COR-L47 (cell line): ENCODE measurements around the gene AGAP1.

ENCODE experiments used
- DNase-seq: peaks from one replicate; lab custom pipeline; 2025; lab: John Stamatoyannopoulos, UW

The AGAP1 gene

GRCh38 chr2:236162882-236163470 lies 669.1 kb downstream of the AGAP1 start:
- DNase-seq, result no peak

DNA sequence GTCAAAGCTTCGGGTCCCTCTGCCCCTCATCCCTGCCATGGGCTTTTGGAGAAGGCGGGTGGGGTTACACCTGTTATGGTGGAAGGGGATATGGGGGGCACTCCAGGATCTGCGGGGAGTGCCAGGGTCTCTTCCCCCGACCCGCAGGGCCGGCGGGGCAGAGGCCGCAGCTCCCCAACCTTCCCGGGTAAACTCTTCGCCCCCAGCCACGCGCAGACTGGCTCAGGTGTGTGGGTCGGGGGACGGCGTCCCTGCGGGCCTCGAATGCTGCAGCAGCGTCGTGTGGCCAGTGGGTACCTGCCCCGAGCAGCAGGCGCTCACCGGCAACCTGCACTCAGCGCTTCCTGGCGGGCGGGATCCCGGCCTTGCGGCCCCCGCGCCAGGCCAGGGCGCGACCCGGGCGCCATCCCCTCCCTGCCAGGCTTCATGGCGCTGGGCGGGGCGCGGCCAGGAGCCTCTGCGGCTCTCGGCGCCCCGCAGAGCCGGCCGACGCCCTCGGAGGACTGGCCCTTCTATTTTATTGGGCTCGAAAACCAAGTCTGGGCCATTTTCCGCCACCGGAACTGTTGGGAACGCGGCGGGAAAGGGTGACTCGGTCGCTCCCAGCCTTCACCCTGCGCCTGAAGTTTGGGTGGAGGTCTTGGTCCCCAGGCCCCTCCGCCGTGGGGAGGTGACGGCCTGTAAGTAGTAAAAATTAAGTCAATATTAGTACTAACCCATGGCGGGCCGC lies 669.8 kb downstream of the AGAP1 start:
- no peak for DNase-seq

DNA sequence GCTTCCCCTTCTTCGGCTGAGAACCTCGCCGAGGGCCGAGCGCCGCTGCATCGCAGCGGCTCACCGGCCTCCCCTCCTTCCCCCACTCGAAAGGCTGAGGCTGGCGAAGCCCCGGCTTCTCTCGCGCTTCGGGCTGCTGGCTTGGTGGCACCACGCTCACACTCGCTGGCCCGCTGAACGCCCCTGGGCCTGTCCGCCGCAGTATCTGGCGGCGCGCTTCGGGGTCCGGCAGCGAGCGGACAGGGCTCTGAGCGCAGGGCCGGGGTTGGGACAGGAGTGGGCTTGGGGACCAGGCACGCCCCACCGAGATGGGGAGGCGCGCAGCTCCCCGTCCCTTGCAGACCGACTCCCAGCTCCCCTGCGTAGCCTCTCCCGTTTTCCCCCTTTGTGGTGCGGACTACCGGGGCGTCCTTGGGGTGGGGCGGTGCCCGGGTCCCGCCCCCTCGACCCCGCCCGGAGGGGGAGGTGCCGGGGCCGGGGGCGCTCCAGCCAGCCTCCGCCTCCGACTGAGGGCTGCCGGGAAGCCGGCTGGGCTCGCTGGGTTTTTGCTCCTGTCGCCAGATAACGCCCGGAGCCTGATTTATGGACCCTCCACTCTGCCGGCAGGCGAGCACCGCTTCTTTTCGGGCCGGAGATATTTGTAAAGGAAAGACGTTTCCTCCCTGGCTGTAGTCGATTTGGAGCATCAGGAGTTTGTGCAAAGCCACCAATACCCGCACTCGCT lies 670.5 kb downstream of the AGAP1 start:
- DNase-seq, result no peak

GRCh38 chr2:236164925-236165841 lies 671.3 kb downstream of the AGAP1 start:
- DNase-seq, result no peak

DNA sequence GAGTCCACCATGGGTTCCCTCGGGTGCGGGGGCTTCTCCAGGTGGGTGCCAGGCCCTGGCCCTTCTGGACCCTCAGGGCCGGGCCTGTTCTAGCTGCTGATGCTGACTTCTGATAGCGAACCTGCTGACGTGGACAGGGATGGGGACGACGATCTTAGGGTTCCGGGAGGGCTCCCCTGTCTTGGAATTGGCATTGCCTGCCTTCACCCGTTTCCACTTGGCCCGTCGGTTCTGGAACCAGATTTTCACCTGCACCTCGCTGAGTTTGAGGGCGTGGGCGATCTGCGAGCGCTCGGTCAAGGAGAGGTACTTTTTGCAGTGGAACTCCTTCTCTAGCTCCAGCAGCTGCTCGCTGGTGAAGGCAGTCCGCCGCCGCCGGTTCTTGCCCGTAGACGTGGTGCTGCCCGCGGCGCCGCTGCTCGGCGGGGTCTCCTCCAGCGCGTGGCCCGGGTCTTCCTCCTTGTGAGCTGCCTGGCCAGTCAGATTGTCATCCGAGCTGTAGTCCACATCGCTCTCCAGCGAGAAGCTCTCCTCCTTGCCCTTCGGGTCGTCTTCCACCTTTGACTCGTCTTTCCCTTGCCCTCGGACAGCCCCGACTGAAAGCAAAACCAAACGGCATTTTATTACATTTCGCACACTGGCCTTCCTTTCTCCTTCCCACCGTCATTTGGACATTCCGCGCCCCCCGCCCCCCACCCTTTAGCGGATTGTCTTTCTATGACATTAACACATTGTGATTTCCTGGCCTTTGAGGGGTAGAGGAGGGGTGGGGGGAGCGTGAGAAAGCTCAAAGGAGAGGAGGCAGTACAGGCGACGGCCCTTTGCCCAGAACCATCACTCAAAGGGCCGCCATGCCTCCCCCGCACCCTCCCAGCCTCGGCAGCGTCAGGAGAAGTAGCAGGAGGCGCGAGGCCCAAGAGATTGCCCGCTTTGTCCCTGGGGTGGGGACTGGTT lies 672.3 kb downstream of the AGAP1 start:
- no peak for DNase-seq

GRCh38 chr2:236166796-236167296 lies 673.0 kb downstream of the AGAP1 start:
- DNase-seq, result no peak

DNA sequence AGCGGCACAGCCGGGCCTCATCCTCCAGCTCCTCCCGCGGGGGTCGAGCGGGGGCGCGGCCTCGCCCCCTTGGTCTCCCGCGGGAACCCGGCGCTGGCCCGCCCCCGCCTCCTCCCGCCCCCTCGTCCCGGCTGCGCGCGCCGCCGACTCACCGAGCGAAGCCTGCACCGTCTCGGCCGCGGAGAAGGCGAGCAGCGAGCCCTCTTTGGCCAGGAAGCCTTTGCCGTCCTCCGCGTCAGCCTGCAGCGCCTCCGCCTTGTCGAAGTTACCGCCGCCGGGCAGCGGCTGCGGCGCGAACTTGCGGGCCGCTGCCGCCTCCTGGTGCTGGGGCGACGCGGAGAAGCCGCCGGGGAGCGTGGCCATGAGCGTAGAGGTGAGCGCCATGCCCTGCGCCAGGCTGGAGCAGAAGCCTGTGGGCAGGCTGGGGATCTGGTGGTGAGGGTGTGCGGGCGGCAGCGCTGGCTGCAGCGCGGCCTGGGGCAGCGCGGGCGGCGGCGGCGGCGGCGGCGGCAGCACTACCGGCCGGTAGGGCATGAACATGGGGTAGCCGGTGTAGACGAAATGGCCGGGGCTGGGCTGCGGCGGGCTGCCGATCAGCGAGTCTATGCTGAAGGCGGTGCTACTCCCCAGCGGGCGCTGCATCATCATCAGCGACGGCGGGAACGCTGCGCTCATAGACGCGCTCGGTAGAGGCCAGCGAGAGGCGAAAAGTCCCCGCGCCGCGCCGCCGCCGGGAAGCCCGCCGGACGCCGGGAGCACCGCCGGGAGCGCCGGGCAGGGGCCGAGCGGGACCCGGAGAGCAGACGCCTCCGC lies 673.7 kb downstream of the AGAP1 start:
- DNase-seq, result peak; percentile 27

DNA sequence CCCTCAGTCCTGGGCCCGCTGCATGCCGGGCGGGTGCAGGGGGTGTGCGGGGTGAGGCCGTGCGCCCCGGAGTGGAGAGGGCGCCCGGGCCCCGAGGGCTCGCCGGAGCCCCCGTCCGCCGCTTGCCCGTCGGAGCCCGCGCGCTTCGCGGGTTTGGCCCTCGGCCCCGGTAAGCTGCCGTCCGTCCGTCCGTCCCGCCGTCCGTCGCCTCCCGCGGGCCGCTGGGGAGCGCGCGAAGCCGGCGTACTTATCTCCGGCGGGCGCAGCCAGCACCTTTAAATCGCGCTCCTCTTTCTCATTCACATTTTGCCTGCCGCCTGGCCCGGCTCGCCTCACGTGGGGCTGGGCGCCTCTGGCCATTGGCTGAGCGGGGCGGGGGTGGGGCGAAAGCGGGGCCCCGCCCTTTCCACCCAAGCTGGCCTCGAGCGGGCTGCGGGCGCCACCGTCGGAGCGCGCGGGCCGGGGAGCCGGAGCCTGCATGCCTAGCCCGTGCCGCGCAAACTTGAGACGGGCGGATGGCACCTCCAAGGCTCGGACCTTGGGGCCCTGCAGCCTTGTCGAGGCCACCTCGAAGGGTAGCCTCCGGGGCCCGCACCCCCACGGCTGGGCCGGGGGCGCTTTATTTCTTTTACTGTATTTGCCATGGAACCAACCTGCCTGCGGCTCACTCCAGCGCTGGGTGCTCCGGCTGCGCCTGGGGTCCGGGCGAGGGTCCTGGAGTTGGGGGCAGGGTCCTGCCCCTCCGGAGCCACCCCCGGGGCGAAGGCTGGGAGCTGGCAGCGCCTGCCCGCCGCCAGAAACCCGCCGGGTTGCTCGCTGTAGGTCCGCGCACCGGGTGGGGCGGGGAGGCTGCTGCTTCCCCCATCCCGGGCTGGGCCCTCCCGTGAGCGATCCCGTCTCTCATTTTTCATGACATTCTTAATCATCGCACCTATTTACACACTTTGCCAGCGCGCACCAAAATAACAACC lies 674.6 kb downstream of the AGAP1 start, which contains the start of gene GBX2:
GBX2 (minus strand) TSS at position 277 of the 971 bp plus-strand sequence. CDS start 415 bp downstream, outside the sequence.
- no peak for DNase-seq

DNA sequence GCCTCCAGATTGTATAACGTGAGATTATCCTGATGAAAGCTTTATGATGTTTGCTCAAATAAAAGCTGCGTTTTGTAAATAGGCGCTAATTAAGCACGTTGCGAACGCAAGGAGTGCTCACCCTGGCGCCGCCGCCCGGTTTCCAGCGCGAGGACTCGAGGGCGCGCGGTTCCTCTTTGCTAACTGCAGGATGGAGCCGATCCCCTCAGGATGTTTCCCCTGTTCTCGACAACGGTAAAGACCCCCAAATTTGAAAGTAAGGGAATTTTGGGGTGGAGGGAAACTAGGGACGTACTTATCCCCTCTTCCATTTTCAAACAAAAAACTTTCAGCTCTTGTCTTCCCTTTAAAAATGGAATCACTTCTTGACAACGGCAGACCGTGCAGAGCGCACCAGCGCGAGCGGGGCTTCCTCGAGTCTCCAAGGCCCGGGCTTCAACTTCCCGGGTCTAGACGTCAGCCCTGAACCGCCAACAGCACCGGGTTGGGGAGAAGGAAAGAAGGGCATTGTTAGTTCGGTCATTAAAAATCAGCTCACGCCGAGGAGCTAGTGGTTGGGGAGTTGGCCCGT lies 675.4 kb downstream of the AGAP1 start:
- DNase-seq, result no peak

DNA sequence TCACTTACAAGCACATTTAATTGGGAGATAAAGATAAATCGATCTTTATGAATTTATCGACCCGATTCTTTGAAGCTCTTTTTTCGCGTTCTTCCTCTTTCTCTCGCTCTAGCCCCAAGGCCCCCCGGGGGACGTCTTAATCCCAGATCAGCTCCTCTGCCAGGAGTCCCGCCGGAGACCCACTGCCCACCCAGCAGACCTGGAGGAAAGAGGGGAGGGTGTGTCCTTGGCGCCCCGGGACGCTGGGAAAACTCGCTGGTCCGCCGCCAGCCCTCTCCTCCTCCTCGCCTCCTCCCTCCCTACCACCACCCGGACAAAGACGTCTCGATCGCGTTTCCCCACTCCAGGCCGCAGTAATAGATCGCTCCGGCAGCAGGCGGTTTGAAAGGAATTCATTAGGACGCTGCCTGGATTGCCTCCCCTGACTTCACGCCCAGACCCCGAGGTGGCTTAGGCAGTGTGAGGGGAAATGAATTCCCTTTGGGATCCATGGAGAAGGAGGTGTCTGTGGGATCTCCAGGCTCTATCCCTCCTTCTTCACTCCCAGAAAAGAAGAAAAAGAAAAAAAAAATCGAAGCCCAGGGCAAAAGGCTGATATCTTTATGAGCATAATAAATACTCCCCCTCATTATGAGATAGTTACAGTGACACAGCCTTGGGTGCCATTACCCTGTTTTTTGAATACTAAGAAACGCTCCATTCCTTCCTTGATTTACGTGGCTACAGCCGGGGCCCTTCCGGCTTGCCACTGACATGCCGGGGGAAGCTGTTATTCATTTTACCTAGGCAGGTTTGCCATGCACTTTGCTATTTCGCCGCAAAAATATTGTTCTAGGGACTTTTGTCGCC lies 676.1 kb downstream of the AGAP1 start:
- no peak for DNase-seq

DNA sequence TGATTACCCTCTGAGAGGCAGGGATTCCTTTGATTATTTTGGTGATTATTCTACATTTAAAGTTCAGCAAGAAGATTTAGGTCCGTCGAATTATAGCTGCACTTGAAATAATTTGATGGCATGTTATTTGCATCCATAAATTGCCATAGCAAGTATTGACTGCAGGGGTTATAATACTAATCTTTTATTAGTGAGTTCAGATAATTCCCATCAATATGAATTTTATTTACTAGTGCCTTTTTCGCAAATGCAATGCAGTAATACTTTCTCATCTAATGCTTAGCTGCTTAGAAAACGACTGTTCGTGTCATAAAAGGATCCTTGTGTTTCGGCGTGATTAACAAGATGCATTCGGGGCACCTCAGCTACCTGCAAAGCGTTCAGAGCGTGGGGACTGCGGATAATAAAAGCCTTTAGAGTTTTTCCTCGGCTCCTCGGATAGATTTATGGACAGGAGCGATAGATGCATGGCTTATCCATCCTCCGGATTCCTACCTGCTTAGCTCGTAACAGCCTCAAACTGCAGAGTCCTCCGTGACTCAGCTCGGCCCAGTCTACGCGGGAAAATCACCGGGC lies 676.8 kb downstream of the AGAP1 start:
- no peak for DNase-seq

DNA sequence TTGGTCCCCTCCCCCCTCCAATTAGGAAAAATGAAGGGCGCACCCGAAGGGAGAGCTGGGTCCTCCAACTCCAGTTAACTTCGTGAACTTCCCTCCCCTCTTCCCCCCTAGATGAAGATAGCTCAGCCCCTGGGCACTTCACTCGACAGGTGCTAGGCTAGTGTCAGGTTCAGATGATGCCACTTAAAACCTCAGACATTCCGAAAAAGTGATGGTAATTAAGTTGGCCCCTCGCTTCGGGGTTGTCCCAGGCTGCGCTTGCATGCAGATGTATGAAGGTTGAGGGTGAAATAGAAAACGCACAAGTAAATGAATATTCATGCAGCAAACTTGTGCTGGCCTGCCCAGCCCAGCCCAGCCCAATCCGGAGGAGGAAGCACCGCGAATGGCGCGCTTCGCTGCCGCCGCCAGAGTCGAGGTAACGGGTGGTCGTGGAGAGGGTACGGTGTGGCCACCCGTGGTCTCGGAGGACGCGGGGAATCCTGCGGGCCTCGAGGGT lies 677.4 kb downstream of the AGAP1 start:
- DNase-seq, result no peak

DNA sequence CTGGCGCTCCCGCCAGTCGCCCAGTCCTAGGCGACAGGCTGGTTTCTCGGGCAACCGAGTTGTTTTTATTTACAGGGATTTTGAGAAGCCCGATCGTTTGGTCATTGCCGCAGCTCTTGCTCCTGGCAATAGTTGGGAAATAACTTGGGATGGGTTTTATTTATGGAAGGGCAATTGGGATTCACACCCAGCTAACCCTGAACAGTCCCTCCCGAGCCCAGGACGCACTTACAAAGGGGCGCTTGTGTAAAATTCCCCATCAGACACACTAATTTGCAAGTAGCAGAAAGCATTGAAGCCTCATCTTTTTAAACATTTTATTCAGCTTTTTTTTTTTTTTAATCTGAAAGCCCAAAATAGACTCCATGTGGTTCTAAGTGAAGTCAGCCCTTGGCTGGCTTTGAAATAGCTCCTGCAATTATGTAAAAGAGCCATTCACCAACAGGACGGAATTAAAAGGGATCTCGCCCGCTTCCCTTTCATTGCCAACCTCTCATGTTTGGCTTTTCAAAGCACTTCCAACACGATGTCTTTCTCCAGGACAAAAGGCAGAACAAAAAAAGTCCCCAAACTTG lies 677.9 kb downstream of the AGAP1 start:
- DNase-seq, result no peak

DNA sequence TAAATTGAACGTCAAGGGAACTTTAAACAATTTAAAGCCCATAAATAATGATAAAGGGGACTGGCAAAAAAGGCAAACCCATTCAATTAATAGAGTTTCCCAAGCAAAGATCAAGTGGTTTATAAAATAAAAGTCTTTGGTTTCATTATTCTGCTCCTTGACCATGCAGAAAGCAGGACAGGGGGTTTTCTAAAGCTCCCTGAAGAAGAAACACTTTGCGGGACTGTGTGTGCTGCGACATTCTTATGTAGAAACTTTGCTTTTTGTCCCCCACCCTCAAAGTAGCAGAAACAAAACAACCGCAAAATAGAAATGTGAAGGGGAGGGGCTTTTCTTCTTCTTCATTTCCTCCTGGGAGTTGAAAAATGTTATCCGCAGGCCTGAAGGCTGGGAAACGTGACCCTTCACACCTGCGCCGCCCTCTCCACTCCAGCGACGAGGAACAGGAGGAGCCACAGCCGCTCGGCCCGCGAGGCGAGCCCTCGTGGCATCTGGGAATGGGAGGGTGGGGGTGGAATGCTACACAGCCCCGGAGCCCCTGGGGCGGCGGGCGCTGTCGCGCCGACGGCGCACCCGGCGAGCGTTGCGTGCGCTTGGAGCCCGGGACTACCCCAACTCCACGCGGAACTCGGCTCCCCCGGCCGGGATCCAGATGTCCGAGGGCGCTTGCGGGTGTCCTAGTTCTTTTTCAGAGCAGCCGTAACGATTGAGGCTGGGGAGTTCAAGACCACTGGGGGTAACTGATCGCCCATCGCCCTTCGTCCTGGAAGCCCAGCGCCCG lies 678.6 kb downstream of the AGAP1 start:
- no peak for DNase-seq

DNA sequence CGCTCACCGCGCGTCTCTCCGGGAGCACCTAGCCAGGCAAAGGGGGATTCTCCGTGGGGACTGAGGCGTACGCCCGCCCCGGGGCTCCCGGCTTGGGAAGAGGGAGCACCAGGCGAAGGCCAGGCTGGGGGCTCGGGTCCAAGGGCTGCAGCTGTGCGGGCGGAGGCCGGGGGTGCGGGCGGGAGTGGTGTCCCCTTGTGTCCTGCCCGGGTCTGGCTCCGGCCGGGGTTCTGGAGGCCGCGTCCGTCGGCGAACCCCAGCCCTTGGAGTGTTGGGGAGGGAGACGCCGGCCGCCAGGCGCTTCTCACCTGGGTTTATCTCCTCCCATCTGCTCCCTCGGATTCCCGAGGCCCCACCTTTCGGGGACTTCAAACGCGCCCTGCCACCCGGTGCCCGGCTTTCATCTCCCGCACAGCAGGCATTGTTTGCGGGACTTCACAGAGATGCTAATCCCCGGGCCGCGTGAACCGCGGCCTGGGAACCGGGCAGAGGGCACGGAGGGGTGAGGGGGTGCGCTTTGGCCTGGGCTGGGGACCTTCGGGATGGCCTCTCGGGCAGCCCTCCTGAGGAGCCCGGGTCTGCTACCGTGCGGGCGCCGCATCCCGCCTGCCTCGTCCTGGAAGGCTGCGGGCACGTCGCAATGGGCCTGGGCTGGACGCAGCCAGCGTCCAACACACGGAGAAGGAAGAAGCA lies 679.3 kb downstream of the AGAP1 start:
- no peak for DNase-seq
